ENCODE results near the gene QRICH1. TPM values are rescaled to one million over a fixed set of nuclear protein-coding genes. Genes with fewer than 3 reads are reported as not detected.

The QRICH1 gene
- polyA plus RNA-seq, 1 of the 3 experiments (the other 2 are of a cell fraction): 58.5 TPM

DNA sequence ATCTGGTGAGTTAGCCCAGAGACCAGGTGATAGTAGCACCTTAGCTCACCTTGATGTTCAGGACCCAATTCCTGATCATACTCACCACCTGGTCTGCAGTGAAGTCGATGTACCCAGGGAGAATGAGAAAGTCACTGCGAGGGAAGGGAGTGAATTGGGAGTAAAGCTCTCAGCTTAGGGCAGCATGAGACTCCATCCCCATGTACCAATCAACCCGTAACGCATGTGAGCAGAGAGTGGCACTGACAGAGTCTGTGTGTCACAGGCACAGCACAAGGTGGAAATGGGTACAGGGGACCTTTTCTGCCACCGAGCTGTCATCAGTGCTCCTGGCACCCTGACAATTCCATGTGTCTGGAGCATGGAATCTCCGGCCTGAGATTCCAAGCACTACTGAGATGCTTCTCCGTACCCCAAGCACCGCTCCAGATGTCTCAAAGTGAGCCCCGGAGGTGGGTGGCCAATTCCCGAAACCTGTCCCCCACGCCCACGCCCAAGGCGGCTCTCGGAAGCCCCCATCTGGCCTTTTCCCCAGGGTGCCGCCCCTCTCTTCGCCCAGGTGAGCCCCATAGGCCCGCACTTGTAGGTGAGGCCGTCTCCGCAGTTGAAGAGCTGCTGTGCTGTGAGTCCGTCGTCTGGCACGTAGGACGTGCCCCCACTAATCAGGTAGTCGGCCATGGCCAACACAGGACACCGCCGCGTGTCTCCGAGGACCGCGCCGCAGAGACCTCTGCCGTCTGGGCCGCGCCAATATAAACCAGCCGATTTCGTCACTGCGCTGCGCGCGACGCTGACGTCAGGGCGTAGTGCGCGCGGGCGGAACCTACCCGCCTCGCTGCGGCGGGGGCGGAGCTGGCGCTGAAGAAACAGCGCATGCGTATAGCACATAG lies 65.0 kb downstream of the QRICH1 start, which contains the start of gene IMPDH2:
Gene IMPDH2, minus strand, starts transcription at position 726 of the 890 bp plus-strand sequence. Its CDS starts 48 bp downstream, at position 678.
- H3K9ac ChIP-seq: peak within 1 kb of the TSS; percentile 82
- POLR2A ChIA-PET: interaction anchor here (0.6 to 2.3 kb wide), 8 partner anchors 8 to 105 kb away, joined by 3 to 18 read pairs (median 6); partner anchors contain the start of genes P4HTM, QRICH1 and WDR6
- peak within 1 kb of the TSS; percentile 83 to 87 for H3K4me3 ChIP-seq (ENCODE audit: low read depth in 2 of 2, low read length in 1 of 2)
- H3K4me2 ChIP-seq: peak within 1 kb of the TSS; percentile 97
- no peaks in the 10 kb centered on the region for H3K9me2 ChIP-seq
- peaks cover 50% of the 10 kb centered on the region for H3K79me2 ChIP-seq (ENCODE audit: insufficient read depth)
- peak within 1 kb of the TSS; percentile 69 for H2AFZ ChIP-seq (ENCODE audit: low read depth)
- H3K9me3 ChIP-seq: no peaks in the 10 kb centered on the region
- H3K36me3 ChIP-seq (replicated peaks in 1 of 2; ENCODE audit: control insufficient read depth in 1 of 2, insufficient read depth in 2 of 2, low read length in 1 of 2): peaks cover 66 to 69% of the 10 kb centered on the region in 2 experiments
- TF ChIP-seq GATA2 (CRISPR knock-in tag; IDR thresholded peaks at IDR 0.05): no peak
- TF ChIP-seq NRF1 (IDR thresholded peaks at IDR 0.05; ENCODE audit: low read depth, low read length): peak; percentile 76
- TF ChIP-seq TEAD4 (IDR thresholded peaks at IDR 0.05; ENCODE audit: borderline replicate concordance, insufficient read depth): 0 out of 2 replicates have a peak, but pooled peaks have one; percentile 16
- TF ChIP-seq TAF1 (IDR thresholded peaks at IDR 0.05; ENCODE audit: borderline replicate concordance, low read depth, low read length): peak; percentile 84
- TF ChIP-seq TCF12 (IDR thresholded peaks at IDR 0.05): no peak
- TF ChIP-seq RAD21 (IDR thresholded peaks at IDR 0.05; ENCODE audit: low read length): no peak
- no peak for TF ChIP-seq GABPA (IDR thresholded peaks at IDR 0.05; ENCODE audit: low read depth)
- TF ChIP-seq, protein P1, sequence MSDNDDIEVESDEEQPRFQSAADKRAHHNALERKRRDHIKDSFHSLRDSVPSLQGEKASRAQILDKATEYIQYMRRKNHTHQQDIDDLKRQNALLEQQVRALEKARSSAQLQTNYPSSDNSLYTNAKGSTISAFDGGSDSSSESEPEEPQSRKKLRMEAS (IDR thresholded peaks at IDR 0.05; ENCODE audit: low read depth): peak; percentile 96
- TF ChIP-seq, protein P2, sequence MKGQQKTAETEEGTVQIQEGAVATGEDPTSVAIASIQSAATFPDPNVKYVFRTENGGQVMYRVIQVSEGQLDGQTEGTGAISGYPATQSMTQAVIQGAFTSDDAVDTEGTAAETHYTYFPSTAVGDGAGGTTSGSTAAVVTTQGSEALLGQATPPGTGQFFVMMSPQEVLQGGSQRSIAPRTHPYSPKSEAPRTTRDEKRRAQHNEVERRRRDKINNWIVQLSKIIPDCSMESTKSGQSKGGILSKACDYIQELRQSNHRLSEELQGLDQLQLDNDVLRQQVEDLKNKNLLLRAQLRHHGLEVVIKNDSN (IDR thresholded peaks at IDR 0.05; ENCODE audit: borderline replicate concordance, low read depth): no peak
- TF ChIP-seq SIN3A (IDR thresholded peaks at IDR 0.05; ENCODE audit: borderline replicate concordance, low read depth, low read length): peak; percentile 95; the same call in 1 of the 2 replicates
- TF ChIP-seq NFIC (IDR thresholded peaks at IDR 0.05; ENCODE audit: borderline replicate concordance): no peak
- no peak for TF ChIP-seq USF2 (IDR thresholded peaks at IDR 0.05; ENCODE audit: borderline replicate concordance, low read depth, low read length)
- TF ChIP-seq POLR2AphosphoS5 (IDR thresholded peaks at IDR 0.05; ENCODE audit: low read depth, low read length): peak; percentile 99
- peak; percentile 25; the same call in 1 of the 2 replicates for TF ChIP-seq JUND (IDR thresholded peaks at IDR 0.05)
- no peak for TF ChIP-seq EP300 (IDR thresholded peaks at IDR 0.05; ENCODE audit: borderline replicate concordance in 1 of 2, low read depth in 1 of 2, low read length in 1 of 2)
- TF ChIP-seq YY1 (IDR thresholded peaks at IDR 0.05; ENCODE audit: low read depth): 0 out of 2 replicates have a peak, but pooled peaks have one; percentile 59
- TF ChIP-seq MXI1 (IDR thresholded peaks at IDR 0.05; ENCODE audit: low read depth, low read length): peak; percentile 89
- TF ChIP-seq MEF2A (IDR thresholded peaks at IDR 0.05; ENCODE audit: borderline replicate concordance, low read depth): no peak
- peak; percentile 26; the same call in 1 of the 2 replicates for TF ChIP-seq ZBTB33 (IDR thresholded peaks at IDR 0.05; ENCODE audit: borderline replicate concordance, low read depth)
- TF ChIP-seq RFX5 (IDR thresholded peaks at IDR 0.05; ENCODE audit: low read length): no peak
- TF ChIP-seq RCOR1 (IDR thresholded peaks at IDR 0.05; ENCODE audit: low read length): no peak
- TF ChIP-seq, protein P3, sequence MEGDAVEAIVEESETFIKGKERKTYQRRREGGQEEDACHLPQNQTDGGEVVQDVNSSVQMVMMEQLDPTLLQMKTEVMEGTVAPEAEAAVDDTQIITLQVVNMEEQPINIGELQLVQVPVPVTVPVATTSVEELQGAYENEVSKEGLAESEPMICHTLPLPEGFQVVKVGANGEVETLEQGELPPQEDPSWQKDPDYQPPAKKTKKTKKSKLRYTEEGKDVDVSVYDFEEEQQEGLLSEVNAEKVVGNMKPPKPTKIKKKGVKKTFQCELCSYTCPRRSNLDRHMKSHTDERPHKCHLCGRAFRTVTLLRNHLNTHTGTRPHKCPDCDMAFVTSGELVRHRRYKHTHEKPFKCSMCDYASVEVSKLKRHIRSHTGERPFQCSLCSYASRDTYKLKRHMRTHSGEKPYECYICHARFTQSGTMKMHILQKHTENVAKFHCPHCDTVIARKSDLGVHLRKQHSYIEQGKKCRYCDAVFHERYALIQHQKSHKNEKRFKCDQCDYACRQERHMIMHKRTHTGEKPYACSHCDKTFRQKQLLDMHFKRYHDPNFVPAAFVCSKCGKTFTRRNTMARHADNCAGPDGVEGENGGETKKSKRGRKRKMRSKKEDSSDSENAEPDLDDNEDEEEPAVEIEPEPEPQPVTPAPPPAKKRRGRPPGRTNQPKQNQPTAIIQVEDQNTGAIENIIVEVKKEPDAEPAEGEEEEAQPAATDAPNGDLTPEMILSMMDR (IDR thresholded peaks at IDR 0.05): 0 out of 2 replicates have a peak, but pooled peaks have one; percentile 11
- TF ChIP-seq SMC3 (IDR thresholded peaks at IDR 0.05; ENCODE audit: low read depth, low read length): no peak
- peak; percentile 16; the same call in 1 of the 2 replicates for TF ChIP-seq FOSL2 (IDR thresholded peaks at IDR 0.05; ENCODE audit: borderline replicate concordance, low read depth)
- peak; percentile 61 for TF ChIP-seq CHD2 (IDR thresholded peaks at IDR 0.05; ENCODE audit: low read length, partially characterized antibody)
- peak; percentile 53 for TF ChIP-seq PBX3 (IDR thresholded peaks at IDR 0.05)
- peak within 1 kb of the TSS; percentile 69 to 82 for H3K27ac ChIP-seq (ENCODE audit: low read depth in 2 of 2, low read length in 1 of 2)
- peaks cover 10 to 32% of the 10 kb centered on the region in 2 experiments; a peak in 3 of 4 replicates for H3K4me1 ChIP-seq (ENCODE audit: control insufficient read depth in 1 of 2, insufficient read depth in 2 of 2, low read depth in 1 of 2, low read length in 1 of 2)
- CTCF ChIA-PET: interaction anchor here (0.6 to 1.5 kb wide), 8 partner anchors 9 to 110 kb away, joined by 3 to 8 read pairs (median 4); partner anchors contain the start of genes ARIH2 and WDR6
- DNase-seq: peak; percentile 92
- H3F3A ChIP-seq (replicated peaks; ENCODE audit: insufficient read depth): peaks cover 56% of the 10 kb centered on the region
- WGBS (ENCODE audit: low lambda C conversion rate): 4% methylated on average over 13 of the region's 55 CpGs
- no peaks in the 10 kb centered on the region for H4K20me1 ChIP-seq (ENCODE audit: insufficient read depth)
- no peaks in the 10 kb centered on the region for H3K27me3 ChIP-seq (ENCODE audit: insufficient read depth)

Data from SK-N-SH (cell line).